SU-DHL-6 (cell line): ENCODE results near the gene CELA1.

Experiments
- CTCF ChIP-seq: fragments of 200-600 bp; sonication (generic); IDR thresholded peaks from one replicate; pipeline ENCODE4 v1.5.1; 2017; ENCODE audit warnings: antibody characterized with exemption, mild to moderate bottlenecking, low read length, moderate library complexity; ENCODE audit not compliant: insufficient read depth, poor library complexity, severe bottlenecking
- EZH2phosphoT487 ChIP-seq: fragments of 200-600 bp; sonication (generic), shearing (Covaris generic); conservative IDR thresholded peaks from 2 replicates; pipeline ENCODE4 v1.6.1; 2018; ENCODE audit warnings: mild to moderate bottlenecking, antibody characterized with exemption, low read length, moderate library complexity, mixed read lengths

DNA sequence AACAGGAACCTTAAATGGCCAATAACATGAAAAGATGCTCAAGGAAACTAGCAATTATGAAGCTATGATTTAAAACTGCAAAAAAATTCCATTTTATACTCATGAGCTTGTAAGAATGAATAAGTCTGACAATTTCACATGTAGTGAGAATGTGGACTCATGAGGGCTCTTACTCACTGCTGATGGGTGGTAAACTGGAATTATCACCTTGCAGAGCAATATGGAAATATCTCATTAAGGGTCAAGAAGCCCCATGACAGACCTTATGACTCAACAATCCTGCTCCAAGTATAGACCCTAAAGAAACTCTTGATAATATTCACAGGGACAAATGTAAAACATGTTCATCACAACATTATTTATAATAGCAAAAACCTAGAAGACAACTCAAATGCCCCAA is 52.8 kb downstream of the CELA1 start:
- TF ChIP-seq CTCF (no peak), EZH2phosphoT487 (no peak)
